Endothelial cell of umbilical vein (primary cell): ENCODE measurements around the gene IL20. TPM values are rescaled to one million over a fixed set of nuclear protein-coding genes. Genes with fewer than 3 reads are reported as not detected.

Experiments
- BruUV-seq: library from RNA; stranded (reverse); fragments of 400-500 nt; replicated peaks from 2 replicates; lab custom pipeline; 2021; lab: Mats Ljungman, UMichigan
- CTCF ChIA-PET: fragments of 300-600, 350-600 bp; sonication (Branson Sonifier 250); formaldehyde crosslinking; loops from one replicate; lab custom pipeline; 2021; ENCODE audit warnings: antibody characterized with exemption, inconsistent platforms; lab: Charles Lee
- POLR2A ChIA-PET: fragments of 300-600, 350-600 bp; sonication (Branson Sonifier 250); formaldehyde crosslinking; loops from one replicate; lab custom pipeline; 2021; ENCODE audit warnings: antibody characterized with exemption, inconsistent platforms; lab: Charles Lee
- DNase-seq: peaks from one replicate; pipeline ENCODE4 v3.0.0-alpha.2; 2011; ENCODE audit warnings: low read depth, low spot score
- FAIRE-seq: peaks from 2 replicates; lab custom pipeline; 2011; peaks lifted over from hg19 to GRCh38; lab: Jason Lieb, UNC
- H2AFZ ChIP-seq: 2 replicates; pipeline ENCODE4 v1.6.0; 2012; ENCODE audit warnings: low read depth, low read length, control low read depth, inconsistent platforms
- H3K27ac ChIP-seq: 2 replicates; pipeline ENCODE4 v1.5.1; 2011; ENCODE audit warnings: low read depth, mild to moderate bottlenecking, control low read depth, low read length, moderate library complexity; ENCODE audit not compliant: insufficient read depth
- H3K27me3 ChIP-seq, 2 experiments: 2 replicates each; pipeline versions ENCODE4 v1.6.0 to v1.6.1; 2011; ENCODE audit warnings: low read length in 2 of 2, mixed read lengths in 1 of 2; ENCODE audit not compliant: control insufficient read depth in 2 of 2, insufficient read depth in 2 of 2
- H3K36me3 ChIP-seq, 2 experiments: 2 replicates in 1 of 2; 3 replicates in 1 of 2; pipeline ENCODE4 v1.5.1; 2011; ENCODE audit warnings: low read length in 2 of 2, mild to moderate bottlenecking in 1 of 2, moderate library complexity in 1 of 2; ENCODE audit not compliant: control insufficient read depth in 2 of 2, insufficient read depth in 2 of 2; ENCODE audit errors: extremely low read depth in 1 of 2
- H3K4me1 ChIP-seq: 3 replicates; pipeline ENCODE4 v1.5.1; 2011; ENCODE audit warnings: mild to moderate bottlenecking, low read length; ENCODE audit not compliant: control insufficient read depth, insufficient read depth; ENCODE audit errors: extremely low read depth
- H3K4me2 ChIP-seq: 2 replicates; pipeline ENCODE4 v1.6.1; 2011; ENCODE audit warnings: low read length, control low read depth, mixed read lengths; ENCODE audit not compliant: insufficient read depth
- H3K4me3 ChIP-seq, 3 experiments: fragments of 200-600 bp in 1 of 3; sonication (generic), shearing (Covaris generic) in 1 of 3; replicated peaks in 1 of 3; 2 replicates each; pipeline ENCODE4 v1.5.1; 2011 to 2016; ENCODE audit warnings: control low read depth in 3 of 3, low read length in 3 of 3, mild to moderate bottlenecking in 2 of 3, inconsistent platforms in 1 of 3, low read depth in 1 of 3, moderate library complexity in 1 of 3; ENCODE audit not compliant: insufficient read depth in 1 of 3
- H3K79me2 ChIP-seq: 2 replicates; pipeline ENCODE4 v1.6.0; 2012; ENCODE audit warnings: low read length, inconsistent platforms; ENCODE audit not compliant: control insufficient read depth, insufficient read depth
- H3K9ac ChIP-seq: replicated peaks from 2 replicates; pipeline ENCODE3; 2011; ENCODE audit warnings: low read length, control low read depth; ENCODE audit not compliant: insufficient read depth; ENCODE audit errors: extremely low read depth
- H3K9me1 ChIP-seq: replicated peaks from 3 replicates; pipeline ENCODE4 v1.6.0; 2011; ENCODE audit warnings: mild to moderate bottlenecking, low read length; ENCODE audit not compliant: control insufficient read depth, insufficient read depth; ENCODE audit errors: extremely low read depth
- H3K9me3 ChIP-seq: replicated peaks from 2 replicates; pipeline ENCODE4 v1.5.1; 2012; ENCODE audit warnings: low read length, inconsistent platforms; ENCODE audit not compliant: control insufficient read depth, insufficient read depth
- H4K20me1 ChIP-seq: replicated peaks from 2 replicates; pipeline ENCODE3; 2011; ENCODE audit warnings: mild to moderate bottlenecking, low read length; ENCODE audit not compliant: control insufficient read depth, insufficient read depth; ENCODE audit errors: extremely low read depth
- CTCF ChIP-seq, 2 donors: IDR thresholded peaks; 1 replicate in 1 of 2; 2 replicates in 1 of 2; pipeline ENCODE4 v1.5.1; 2011; ENCODE audit warnings: low read length in 2 of 2, mild to moderate bottlenecking in 2 of 2, moderate library complexity in 2 of 2, control low read depth in 1 of 2, inconsistent platforms in 1 of 2, low read depth in 1 of 2; ENCODE audit not compliant: insufficient read depth in 1 of 2; ENCODE audit errors: extremely low read depth in 1 of 2
- JUN ChIP-seq: IDR thresholded peaks from 2 replicates; pipeline ENCODE4 v1.6.1; 2011; ENCODE audit warnings: borderline replicate concordance, low read depth; ENCODE audit not compliant: insufficient read length, insufficient read depth
- MAX ChIP-seq: IDR thresholded peaks from 2 replicates; pipeline ENCODE4 v1.6.1; 2011; ENCODE audit not compliant: insufficient read depth, insufficient read length
- POLR2A ChIP-seq: IDR thresholded peaks from 2 replicates; pipeline ENCODE4 v1.6.1; 2012; ENCODE audit warnings: low read depth, mild to moderate bottlenecking, control low read depth, low read length
- dilution Hi-C: fragments of 300-500 bp; cut with MboI; formaldehyde crosslinking; loops from one replicate; pipeline ENCODE4 v1.15.0; 2019; ENCODE audit warnings: low sequenced_read_pairs; ENCODE audit not compliant: extremely low pct_ligation_motif_present
- intact Hi-C: fragments of 100-400 bp; cut with micrococcal nuclease; formaldehyde crosslinking; loops from one replicate; pipeline ENCODE4 v1.10.0; 2022
- polyA plus RNA-seq, 4 experiments: library from polyadenylated mRNA; depleted of rRNA in 3 of 4; stranded (reverse) in 3 of 4; unstranded in 1 of 4; fragments of >200 nt; gene quantifications; 2 replicates each; pipeline versions ENCODE4 v1.2.1 to v1.2.3, GENCODE V29; 2011 to 2012; ENCODE audit warnings: missing spikeins in 1 of 4
- total RNA-seq: library from RNA; stranded (reverse); gene quantifications from 2 replicates; pipeline ENCODE4 v1.2.3, GENCODE V29; 2021

IL20 gene
- total and polyA plus RNA-seq, 2 donors (not counting 3 experiments of a cell fraction or from before 2014, with no cell fraction given), result not detected

GRCh38 chr1:206859082-206859521, 6.3 kb upstream of the IL20 start:
- no peaks in the 10 kb centered on the region for H3K27me3 ChIP-seq
- H3K79me2 ChIP-seq, result no peaks in the 10 kb centered on the region
- no peaks in the 10 kb centered on the region for H4K20me1 ChIP-seq
- ChIA-PET POLR2A (no interaction called here), CTCF (interaction anchor here (1.3 to 1.5 kb wide), 2 partner anchors 12 to 53 kb away, joined by 5 read pairs; no protein-coding TSS in a partner anchor)
- no peak for DNase-seq
- FAIRE-seq, result no peak
- intact Hi-C loops (no loop called here), dilution Hi-C loops (no loop called here)
- no peak overlapping the region for H3K27ac ChIP-seq
- TF ChIP-seq MAX, result no peak
- H3K9me1 ChIP-seq, result no peaks in the 10 kb centered on the region
- H3K4me2 ChIP-seq, result no peak overlapping the region
- H3K36me3 ChIP-seq, result no peaks in the 10 kb centered on the region
- H3K9ac ChIP-seq, result no peak overlapping the region
- H2AFZ ChIP-seq, result peak overlapping the region; percentile 46
- H3K4me3 ChIP-seq, result no peak overlapping the region
- no peaks in the 10 kb centered on the region for H3K4me1 ChIP-seq
- H3K9me3 ChIP-seq, result no peaks in the 10 kb centered on the region
- BruUV-seq, result no TSS peak

GRCh38 chr1:206860165-206860564, 5.3 kb upstream of the IL20 start:
- H3K4me3 ChIP-seq, result no peak overlapping the region
- H3K9ac ChIP-seq, result no peak overlapping the region
- POLR2A ChIA-PET, result no interaction called here
- H3K36me3 ChIP-seq, result no peaks in the 10 kb centered on the region
- no peak overlapping the region for H3K4me2 ChIP-seq
- no peaks in the 10 kb centered on the region for H3K4me1 ChIP-seq
- no peaks in the 10 kb centered on the region for H3K79me2 ChIP-seq
- no peaks in the 10 kb centered on the region for H3K27me3 ChIP-seq
- dilution Hi-C loops, result no loop called here
- H4K20me1 ChIP-seq, result no peaks in the 10 kb centered on the region
- no peaks in the 10 kb centered on the region for H3K9me3 ChIP-seq
- FAIRE-seq, result no peak
- no peak for TF ChIP-seq MAX
- no peak for TF ChIP-seq POLR2A
- TF ChIP-seq JUN, result no peak
- TF ChIP-seq CTCF (IDR thresholded peaks at IDR 0.05; ENCODE audit: extremely low read depth in 1 of 2, insufficient read depth in 1 of 2, low read depth in 1 of 2, low read length in 2 of 2), result no peak
- no peaks in the 10 kb centered on the region for H3K9me1 ChIP-seq
- CTCF ChIA-PET, result interaction anchor here (1.5 kb wide), 1 partner anchor 11 kb away, joined by 5 read pairs; no protein-coding TSS in a partner anchor
- intact Hi-C loops, result no loop called here
- H2AFZ ChIP-seq, result no peak overlapping the region
- BruUV-seq, result no TSS peak
- no peak overlapping the region for H3K27ac ChIP-seq
- DNase-seq, result no peak
